SJSA1 (cell line): Measurements from ENCODE around the gene GPATCH4. TPM values are rescaled to one million over a fixed set of nuclear protein-coding genes. Genes with fewer than 3 reads are reported as not detected.
"Not testable (repeated sequence)": the region's sequence is repeated elsewhere in the genome, so short reads cannot be mapped to it uniquely, and the experiment has no call there.

Source experiments
- DNase-seq, 2 experiments: peaks; one replicate each; pipeline ENCODE4 v3.0.0-alpha.2; 2015 to 2020; ENCODE audit warnings: low spot score in 2 of 2, low read depth in 1 of 2
- H3K27ac ChIP-seq: fragments of 250-450 bp; sonication (Bioruptor Pico); 2 replicates; pipeline ENCODE4 v1.5.1; 2020; ENCODE audit warnings: mild to moderate bottlenecking, moderate library complexity
- H3K27me3 ChIP-seq: fragments of 250-450 bp; sonication (Bioruptor Pico); replicated peaks from 2 replicates; pipeline ENCODE4 v1.5.1; 2020; ENCODE audit warnings: mild to moderate bottlenecking, moderate library complexity
- H3K36me3 ChIP-seq: fragments of 250-450 bp; sonication (Bioruptor Pico); 2 replicates; pipeline ENCODE4 v1.5.1; 2020; ENCODE audit warnings: mild to moderate bottlenecking
- H3K4me1 ChIP-seq: fragments of 250-450 bp; sonication (Bioruptor Pico); replicated peaks from 2 replicates; pipeline ENCODE4 v1.6.1; 2021; ENCODE audit warnings: mild to moderate bottlenecking
- H3K4me3 ChIP-seq: fragments of 250-450 bp; sonication (Bioruptor Pico); 2 replicates; pipeline ENCODE4 v1.5.1; 2020; ENCODE audit warnings: mild to moderate bottlenecking
- H3K9me3 ChIP-seq: fragments of 250-450 bp; sonication (Bioruptor Pico); replicated peaks from 2 replicates; pipeline ENCODE4 v1.5.1; 2020; ENCODE audit warnings: mild to moderate bottlenecking
- total RNA-seq: library from RNA; depleted of rRNA; stranded (reverse); fragments of >200 nt; shearing (Covaris generic); gene quantifications from 2 replicates; pipeline ENCODE4 v1.2.3, GENCODE V29; 2014

The GPATCH4 gene
- total RNA-seq, 1 experiment from 2014 or later, result 18.4 TPM

DNA sequence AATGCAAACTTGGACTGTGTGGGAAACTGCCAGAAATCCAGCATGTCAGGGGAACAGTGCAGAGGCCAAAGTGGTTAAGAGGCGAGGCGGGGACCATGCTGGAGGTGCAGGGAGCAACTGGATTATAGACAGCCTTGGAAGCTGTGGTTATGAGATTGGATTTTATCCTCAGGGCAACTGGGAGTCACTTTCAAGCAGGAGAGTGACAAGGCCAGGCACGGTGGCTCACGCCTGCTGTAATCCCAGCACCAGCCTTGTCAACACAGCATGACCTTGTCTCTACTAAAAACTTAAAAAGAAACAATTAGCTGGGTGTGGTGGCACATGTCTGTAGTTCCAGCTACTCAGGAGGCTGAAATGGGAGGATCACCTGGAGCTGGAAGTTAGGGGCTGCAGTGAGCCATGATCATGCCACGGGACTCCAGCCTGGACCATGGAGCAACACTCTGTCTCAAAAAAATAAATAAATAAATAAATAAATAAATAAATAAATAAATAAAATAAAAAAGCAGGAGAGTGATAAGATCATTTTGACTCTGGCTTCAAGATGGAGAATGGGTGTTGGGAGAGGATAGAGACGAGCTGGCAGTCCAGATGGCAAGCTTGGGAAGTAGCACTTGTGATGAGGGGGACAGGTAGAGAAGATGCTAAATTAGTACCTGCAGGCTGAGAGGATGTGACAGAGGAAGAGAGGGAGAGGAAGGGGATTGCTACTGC is 21.5 kb upstream of the GPATCH4 start:
- Histone ChIP-seq H3K4me3 (no peak overlapping the region), H3K27me3 (peaks cover 68% of the 10 kb centered on the region), H3K9me3 (0 out of 2 replicates have a peak, but pooled peaks cover 4% of the 10 kb centered on the region), H3K27ac (no peak overlapping the region), H3K4me1 (peaks cover 19% of the 10 kb centered on the region), H3K36me3 (no peaks in the 10 kb centered on the region)
- DNase-seq, result no peak

DNA sequence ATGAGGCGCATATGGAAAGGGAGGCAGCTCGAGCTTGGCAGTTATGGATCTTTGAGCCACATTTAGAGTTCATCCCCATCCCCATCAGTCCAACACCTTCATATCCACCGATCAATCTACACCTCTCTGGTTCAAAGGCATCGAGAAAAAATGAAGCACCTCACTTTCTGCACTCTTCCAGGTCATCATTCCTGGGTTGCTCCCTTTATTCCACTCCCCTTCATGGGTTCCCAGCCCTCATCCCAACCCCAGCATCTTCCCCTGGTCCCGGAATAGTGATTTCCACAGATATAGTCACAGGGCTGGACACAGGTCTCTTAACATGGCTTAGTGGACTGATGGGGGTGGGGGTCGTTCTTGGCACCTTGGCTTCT is 18.3 kb upstream of the GPATCH4 start:
- Histone ChIP-seq H3K4me3 (no peak overlapping the region), H3K36me3 (no peaks in the 10 kb centered on the region), H3K27me3 (peaks cover 64% of the 10 kb centered on the region), H3K9me3 (no peaks in the 10 kb centered on the region), H3K27ac (no peak overlapping the region), H3K4me1 (peaks cover 14% of the 10 kb centered on the region)
- DNase-seq, result no peak

DNA sequence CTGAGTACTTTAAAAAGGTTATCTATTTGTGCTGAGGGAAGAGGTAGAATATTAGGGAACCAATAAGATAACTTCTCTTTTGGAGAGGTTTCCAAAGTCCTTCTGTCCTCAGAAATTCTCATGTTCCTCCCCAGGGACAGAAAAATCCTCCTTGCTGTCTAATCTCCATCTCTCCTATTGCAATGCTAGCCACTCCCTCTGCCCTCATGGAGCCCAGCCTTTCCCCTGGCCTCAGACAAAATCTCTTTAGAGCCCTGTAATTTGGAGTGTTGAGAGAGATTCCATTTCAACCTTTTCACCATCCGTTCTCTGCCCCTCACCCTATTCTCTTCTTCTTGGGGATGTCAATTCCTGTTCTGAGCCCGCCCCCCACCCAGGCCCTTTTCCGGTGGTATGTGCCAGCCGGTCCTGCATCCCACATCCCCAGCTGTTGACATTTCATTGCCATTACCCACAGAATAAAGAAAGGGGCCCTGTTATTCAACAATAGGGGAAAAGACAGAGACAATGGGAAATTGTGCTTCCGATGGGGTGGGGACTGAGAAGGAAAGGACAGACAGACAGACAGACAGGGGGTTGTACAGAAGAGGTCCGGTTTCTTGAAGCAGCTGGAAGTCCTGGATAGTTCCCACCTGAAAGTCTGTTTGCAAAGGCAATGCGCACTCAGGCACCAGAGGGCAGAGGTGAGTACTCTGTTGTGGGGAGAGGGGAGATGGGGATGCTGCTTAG is 17.7 kb upstream of the GPATCH4 start, which contains the start of gene HAPLN2:
Gene HAPLN2 (plus strand): TSS at position 563 of the 729 bp plus-strand sequence. CDS start 4,076 bp downstream, outside the sequence.
- H3K4me1 ChIP-seq, result peaks cover 8% of the 10 kb centered on the region
- no peaks in the 10 kb centered on the region for H3K36me3 ChIP-seq
- H3K27ac ChIP-seq, result no peak within 1 kb of the TSS
- no peak for DNase-seq
- H3K9me3 ChIP-seq, result no peaks in the 10 kb centered on the region
- no peak within 1 kb of the TSS for H3K4me3 ChIP-seq
- peaks cover 64% of the 10 kb centered on the region for H3K27me3 ChIP-seq

DNA sequence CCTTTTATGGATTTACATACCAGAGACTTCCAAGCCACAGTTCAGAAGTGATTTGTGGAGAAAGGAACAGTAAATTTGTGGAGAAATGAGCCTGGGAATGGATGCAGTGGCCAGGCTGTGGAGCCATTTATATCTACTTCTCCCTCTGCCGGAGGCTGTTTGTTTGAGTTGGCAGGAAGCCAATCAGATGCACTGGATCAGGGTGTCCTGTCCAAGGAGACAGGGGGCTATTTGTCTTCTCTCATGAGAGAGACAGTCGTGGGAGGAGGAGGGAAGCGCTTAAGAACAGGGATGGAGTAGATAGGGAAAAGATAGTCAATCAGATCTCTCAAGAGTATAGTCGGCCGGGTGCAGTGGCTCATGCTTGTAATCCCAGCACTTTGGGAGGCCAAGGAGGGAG is 15.2 kb upstream of the GPATCH4 start:
- H3K9me3 ChIP-seq, result no peaks in the 10 kb centered on the region
- H3K27ac ChIP-seq, result no peak overlapping the region
- DNase-seq, result peak in 1 of 2 experiments; percentile 37
- H3K27me3 ChIP-seq, result peaks cover 68% of the 10 kb centered on the region
- H3K36me3 ChIP-seq, result no peaks in the 10 kb centered on the region
- peaks cover 6% of the 10 kb centered on the region; the same call in 1 of the 2 replicates for H3K4me1 ChIP-seq
- no peak overlapping the region for H3K4me3 ChIP-seq

DNA sequence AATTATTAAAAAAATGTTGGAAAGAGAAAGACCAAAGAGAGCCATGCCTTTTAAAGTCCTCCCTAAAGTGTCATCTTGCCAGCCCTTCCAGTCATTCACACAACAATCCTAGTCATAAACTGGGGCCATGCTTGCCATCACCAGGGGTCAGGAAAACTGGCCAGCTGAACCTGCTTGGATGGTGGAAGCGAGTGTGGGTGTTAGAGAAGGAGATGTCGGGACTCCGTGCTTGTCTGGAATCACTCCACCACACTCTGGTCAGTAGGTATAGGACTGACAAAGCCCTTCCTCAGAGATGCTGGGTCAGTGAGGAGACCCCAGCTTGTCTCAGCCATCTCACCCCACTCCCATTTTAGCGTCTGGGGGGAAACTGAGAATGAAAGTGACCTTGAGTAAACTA is 14.7 kb upstream of the GPATCH4 start:
- no peak overlapping the region for H3K4me3 ChIP-seq
- H3K27me3 ChIP-seq, result peaks cover 73% of the 10 kb centered on the region
- H3K36me3 ChIP-seq, result no peaks in the 10 kb centered on the region
- DNase-seq, result no peak
- no peaks in the 10 kb centered on the region for H3K9me3 ChIP-seq
- H3K4me1 ChIP-seq, result peaks cover 6% of the 10 kb centered on the region; the same call in 1 of the 2 replicates
- no peak overlapping the region for H3K27ac ChIP-seq

DNA sequence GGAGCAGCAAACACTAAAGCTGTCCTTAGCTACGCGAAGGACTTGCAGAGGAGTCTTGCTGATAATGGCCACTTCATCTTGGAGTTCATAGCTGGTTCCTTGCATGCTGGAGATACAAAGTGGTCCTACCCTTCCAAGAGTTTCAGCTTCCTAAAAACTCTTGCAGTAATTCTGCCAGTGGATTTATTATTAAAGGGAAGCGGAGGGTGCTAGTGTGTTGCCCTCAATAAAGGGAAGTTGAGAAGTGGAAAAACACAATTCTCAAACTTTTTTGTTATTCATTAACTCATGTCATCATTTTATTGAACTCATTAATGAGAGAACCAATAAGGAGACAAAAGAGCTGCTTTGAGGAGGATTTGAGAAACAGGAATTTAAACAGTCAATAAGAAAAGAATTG is 11.4 kb upstream of the GPATCH4 start:
- peaks cover 6% of the 10 kb centered on the region; the same call in 1 of the 2 replicates for H3K4me1 ChIP-seq
- H3K27me3 ChIP-seq, result peaks cover 58% of the 10 kb centered on the region
- H3K9me3 ChIP-seq, result no peaks in the 10 kb centered on the region
- H3K27ac ChIP-seq, result no peak overlapping the region
- H3K4me3 ChIP-seq, result no peak overlapping the region
- no peak for DNase-seq
- no peaks in the 10 kb centered on the region for H3K36me3 ChIP-seq

DNA sequence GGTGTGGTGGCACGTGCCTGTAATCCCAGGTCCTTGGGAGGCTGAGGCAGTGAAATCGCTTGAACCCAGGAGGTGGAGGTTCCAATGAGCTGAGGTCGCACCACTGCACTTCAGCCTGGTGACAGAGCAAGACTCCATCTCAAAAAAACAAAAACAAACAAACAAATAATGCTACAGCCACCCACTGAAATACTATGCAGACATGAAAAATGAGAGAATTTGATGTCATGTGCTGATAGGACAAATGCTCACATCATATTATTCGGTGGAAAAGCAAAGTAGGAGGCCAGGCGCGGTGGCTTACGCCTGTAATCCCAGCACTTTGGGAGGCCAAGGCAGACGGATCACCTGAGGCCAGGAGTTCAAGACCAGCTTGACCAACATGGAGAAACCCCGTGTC is 8.8 kb upstream of the GPATCH4 start:
- H3K9me3 ChIP-seq, DNase-seq, H3K4me3 ChIP-seq, H3K4me1 ChIP-seq, H3K27ac ChIP-seq, H3K36me3 ChIP-seq: not testable (repeated sequence)
- H3K27me3 ChIP-seq, result peaks cover 45% of the 10 kb centered on the region

DNA sequence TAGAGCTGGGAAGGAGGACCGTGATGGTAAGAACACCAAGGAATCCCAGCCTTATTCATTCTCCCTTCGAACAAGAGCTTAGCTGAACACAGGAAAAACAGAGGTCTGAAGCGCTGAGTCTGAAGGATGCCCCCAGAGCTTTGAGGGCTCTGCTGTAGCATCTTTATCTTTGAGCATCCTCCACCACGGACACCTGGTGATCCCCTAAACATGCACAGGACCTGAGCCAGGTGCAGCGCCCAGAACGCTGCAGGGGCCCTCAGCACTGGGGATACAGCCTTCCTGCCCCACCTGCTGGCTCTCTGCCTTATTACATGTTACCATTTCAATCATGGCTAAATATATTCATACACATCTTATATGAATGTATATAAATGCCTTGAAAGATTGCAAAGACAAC is 7.7 kb upstream of the GPATCH4 start:
- no peaks in the 10 kb centered on the region for H3K9me3 ChIP-seq

DNA sequence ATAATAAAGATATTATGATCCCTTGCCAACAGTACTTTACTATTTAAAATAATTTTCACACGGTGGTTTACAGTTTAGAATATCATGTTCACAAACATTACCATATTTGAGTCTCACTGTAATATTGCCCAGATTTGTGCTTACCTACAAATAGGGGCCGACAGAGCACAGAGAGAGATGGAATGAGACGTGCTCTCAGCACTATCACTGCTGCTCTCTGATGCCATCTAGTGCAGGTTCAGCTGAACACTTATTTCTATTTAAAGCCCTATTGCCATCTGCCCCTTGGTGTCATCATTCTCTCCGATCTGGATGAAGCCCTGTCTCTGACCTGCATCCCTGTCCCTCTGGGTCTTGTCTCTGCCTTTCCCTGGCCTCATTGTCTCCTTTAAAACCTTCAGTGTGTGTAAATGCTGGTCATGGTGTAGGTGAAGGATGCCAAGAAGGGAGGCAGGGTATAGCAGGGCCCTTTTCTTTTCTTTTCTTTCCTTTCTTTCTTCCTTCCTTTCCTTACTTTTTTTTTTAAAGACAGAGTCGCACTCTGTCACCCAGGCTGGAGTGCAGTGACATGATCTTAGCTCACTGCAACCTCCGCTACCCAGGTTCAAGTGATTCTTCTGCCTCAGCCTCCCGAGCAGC is 6.9 kb upstream of the GPATCH4 start:
- Histone ChIP-seq H3K9me3 (no peaks in the 10 kb centered on the region), H3K27me3 (peaks cover 27% of the 10 kb centered on the region), H3K27ac (no peak overlapping the region), H3K36me3 (no peaks in the 10 kb centered on the region), H3K4me3 (no peak overlapping the region), H3K4me1 (no peaks in the 10 kb centered on the region)
- no peak for DNase-seq

More for the DNA sequence above, 7.7 kb upstream of the GPATCH4 start:
- Histone ChIP-seq H3K27me3 (peaks cover 34% of the 10 kb centered on the region), H3K27ac (no peak overlapping the region), H3K36me3 (no peaks in the 10 kb centered on the region), H3K4me3 (no peak overlapping the region), H3K4me1 (no peaks in the 10 kb centered on the region)
- DNase-seq, result no peak

DNA sequence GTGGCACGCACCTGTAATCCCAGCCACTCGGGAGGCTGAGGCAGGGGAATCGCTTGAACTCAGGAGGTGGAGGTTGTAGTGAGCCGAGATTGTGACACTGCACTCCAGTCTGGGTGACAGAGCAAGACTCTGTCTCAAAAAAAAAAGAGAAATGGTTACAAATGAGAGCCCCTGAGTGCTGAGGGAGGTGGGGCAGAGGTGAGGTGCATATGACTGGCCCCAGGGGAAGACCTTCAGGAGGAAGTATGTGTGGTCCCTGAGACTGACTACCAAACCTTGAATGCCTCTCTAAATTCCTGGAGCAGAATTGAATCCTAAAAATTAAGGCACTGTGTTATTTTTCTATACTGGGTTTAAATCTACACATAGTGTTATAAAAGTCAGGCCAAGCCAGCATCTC is 6.1 kb upstream of the GPATCH4 start:
- H3K4me1 ChIP-seq, DNase-seq: not testable (repeated sequence)

DNA sequence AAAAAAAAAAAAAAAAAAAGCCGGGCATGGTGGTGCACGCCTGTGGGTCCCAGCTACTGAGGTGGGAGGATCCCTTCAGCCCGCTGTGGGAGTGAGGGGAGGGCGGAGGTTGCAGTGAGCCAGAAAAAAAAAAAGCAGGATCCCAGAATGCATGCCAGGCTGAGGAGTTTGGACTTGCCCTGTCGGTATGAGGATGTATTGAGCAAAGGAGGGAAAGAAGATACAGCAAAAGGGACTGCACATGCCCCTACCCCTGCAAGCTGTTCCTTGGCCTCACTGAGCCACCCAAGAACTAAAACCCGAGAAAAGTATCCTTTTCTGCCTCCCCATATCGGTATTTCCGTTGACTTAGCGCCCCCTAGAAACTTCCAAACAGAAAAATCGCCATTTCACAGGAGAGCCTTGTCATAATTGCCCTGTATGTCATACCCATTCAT is 1.3 kb upstream of the GPATCH4 start:
- Histone ChIP-seq H3K27ac (no peak overlapping the region), H3K27me3 (no peaks in the 10 kb centered on the region), H3K36me3 (peaks cover 17% of the 10 kb centered on the region), H3K4me3 (no peak overlapping the region), H3K9me3 (no peaks in the 10 kb centered on the region), H3K4me1 (peaks cover 6% of the 10 kb centered on the region)
- no peak for DNase-seq

More for the DNA sequence above, 6.1 kb upstream of the GPATCH4 start:
- H3K36me3 ChIP-seq, H3K9me3 ChIP-seq, H3K4me3 ChIP-seq, H3K27ac ChIP-seq: not testable (repeated sequence)
- peaks cover 19% of the 10 kb centered on the region for H3K27me3 ChIP-seq

DNA sequence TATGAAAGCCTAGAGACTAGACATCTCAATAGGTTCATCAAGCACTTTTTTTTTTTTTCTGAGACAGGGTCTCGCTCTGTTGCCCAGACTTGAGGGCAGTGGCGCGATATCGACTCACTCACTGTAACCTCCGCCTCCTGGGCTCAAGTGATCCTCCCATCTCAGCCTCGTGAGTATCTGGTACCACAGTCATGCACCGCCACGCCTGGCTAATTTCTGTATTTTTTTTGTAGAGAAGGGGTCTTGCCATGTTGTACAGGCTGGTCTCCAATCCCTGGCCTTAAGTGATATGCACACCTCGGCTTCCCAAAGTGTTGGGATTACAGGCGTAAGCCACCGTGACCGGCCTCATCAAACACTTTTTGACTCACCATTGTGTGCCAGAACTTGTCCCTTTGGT is 613 bp upstream of the GPATCH4 start:
- no peaks in the 10 kb centered on the region for H3K27me3 ChIP-seq
- H3K4me3 ChIP-seq, result peak overlapping the region; percentile 66
- H3K9me3 ChIP-seq, result no peaks in the 10 kb centered on the region
- H3K27ac ChIP-seq, result peak overlapping the region; percentile 50; the same call in 1 of the 2 replicates
- peaks cover 6% of the 10 kb centered on the region for H3K4me1 ChIP-seq
- H3K36me3 ChIP-seq, result peaks cover 23% of the 10 kb centered on the region
- DNase-seq, result no peak

DNA sequence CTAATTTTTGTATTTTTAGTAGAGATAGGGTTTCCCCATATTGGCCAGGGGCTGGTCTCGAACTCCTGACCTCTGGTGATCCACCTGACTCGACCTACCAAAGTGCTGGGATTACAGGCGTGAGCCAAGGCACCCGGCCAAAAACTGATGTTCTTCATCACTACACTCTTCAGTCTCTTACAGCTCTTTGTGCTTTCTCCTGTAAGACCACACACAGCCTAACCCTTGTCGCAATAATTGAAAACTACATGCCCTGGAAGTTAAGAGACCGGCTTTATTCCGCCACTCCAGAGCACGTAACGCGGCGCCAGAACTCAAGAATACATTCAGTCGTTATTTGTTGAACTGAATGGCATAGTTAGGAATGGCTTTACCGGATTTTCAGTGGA is 552 bp downstream of the GPATCH4 start:
- Histone ChIP-seq H3K4me1 (peaks cover 6% of the 10 kb centered on the region), H3K4me3 (peak overlapping the region; percentile 66), H3K27me3 (no peaks in the 10 kb centered on the region), H3K27ac (peak overlapping the region; percentile 50), H3K36me3 (peaks cover 35% of the 10 kb centered on the region), H3K9me3 (no peaks in the 10 kb centered on the region)
- no peak for DNase-seq

DNA sequence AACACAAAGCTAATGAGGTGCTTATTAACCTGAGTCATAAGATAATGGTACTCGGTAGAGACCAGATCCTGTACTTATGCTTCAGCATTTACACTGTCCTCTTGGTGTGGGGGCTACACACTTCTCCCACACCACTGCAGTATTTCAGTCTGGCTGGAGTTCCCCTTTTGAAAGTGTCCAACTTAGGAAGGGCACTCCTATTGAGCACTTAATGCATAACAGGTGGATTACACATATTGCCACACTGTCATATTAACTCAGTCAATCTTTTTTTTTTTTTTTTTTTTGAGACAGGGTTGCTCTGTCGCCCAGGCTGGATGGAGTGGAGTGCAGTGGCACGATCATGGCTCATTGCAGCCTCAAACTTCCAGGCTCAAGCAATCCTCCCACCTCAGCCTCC is 1.5 kb downstream of the GPATCH4 start:
- Histone ChIP-seq H3K4me1 (peaks cover 6% of the 10 kb centered on the region), H3K27ac (no peak overlapping the region), H3K36me3 (peaks cover 44% of the 10 kb centered on the region), H3K27me3 (no peaks in the 10 kb centered on the region), H3K4me3 (no peak overlapping the region), H3K9me3 (no peaks in the 10 kb centered on the region)
- no peak for DNase-seq
